GM18502 (cell line): ENCODE results near the gene CNTNAP2.

Experiments
- ATAC-seq: cut with Tn5 transposase; IDR thresholded peaks from one replicate; pipeline ENCODE4 v1.9.1; 2021; ENCODE audit warnings: mild to moderate bottlenecking; ENCODE audit not compliant: unreplicated experiment, poor library complexity

The CNTNAP2 gene

DNA sequence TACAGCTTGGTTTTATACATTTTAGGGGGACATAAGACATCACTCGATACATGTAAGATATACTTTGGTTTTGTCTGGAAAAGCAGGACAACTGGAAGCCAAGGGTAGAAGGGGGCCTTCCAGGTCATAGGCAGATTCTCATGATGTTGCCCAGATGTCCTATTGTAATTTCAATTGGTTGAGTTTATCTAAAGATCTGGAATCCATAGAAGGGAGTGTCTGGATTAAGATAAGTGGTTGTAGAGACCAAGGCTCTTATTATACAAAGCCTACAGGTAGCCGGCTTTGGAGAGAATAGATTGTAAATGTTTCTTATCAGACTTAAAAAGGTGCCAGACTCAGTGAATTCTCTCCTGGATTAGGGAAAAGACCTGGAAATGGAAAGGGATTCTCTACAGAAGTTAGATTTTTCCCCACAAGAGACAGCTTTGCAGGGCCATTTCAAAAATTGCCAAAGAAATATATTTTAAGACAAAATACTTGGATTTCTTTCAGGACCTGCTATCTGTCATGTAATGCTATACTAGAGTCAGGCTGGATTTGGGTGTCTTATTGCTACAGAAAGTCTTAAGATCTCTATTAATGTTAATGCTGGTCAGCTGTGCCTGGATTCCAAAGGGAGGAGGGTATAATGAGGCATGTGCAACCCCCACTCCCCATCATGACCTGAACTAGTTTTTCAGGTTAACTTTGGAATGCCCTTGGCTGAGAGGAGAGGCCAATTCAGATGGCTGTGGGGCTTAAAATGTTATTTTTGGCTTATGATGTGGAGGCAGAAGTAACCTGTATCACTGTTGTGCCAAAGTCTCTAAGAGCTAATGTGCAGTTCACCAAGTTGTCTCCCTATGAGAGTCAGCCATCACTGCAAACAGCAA, 1962.8 kb downstream of the CNTNAP2 start:
- ATAC-seq = no peak

- ATAC-seq = no peak
Measured at GRCh38 chr7:148083448-148083847, 1966.8 kb downstream of the CNTNAP2 start.

DNA sequence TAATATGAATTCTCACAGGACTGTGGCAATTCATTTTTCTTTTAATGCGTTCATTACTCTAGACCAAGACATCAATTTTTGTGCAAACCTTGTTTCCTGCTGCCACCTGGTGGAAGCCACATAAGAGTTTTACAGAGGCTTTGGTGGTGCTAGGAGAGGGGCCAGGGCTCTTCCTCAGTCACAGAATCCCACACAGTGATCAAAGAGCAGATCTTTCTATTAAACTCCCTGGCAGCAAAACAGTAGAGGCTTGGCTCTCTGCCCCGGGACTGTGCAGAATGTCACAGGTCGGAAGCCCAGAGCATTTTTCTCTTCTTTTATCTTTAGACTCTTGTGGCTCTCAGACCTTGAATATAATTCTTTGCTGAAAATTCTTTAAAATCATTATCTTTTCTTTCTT, 1967.5 kb downstream of the CNTNAP2 start:
- no peak for ATAC-seq

- ATAC-seq = no peak
Measured at GRCh38 chr7:148091882-148092281, 1975.3 kb downstream of the CNTNAP2 start.

DNA sequence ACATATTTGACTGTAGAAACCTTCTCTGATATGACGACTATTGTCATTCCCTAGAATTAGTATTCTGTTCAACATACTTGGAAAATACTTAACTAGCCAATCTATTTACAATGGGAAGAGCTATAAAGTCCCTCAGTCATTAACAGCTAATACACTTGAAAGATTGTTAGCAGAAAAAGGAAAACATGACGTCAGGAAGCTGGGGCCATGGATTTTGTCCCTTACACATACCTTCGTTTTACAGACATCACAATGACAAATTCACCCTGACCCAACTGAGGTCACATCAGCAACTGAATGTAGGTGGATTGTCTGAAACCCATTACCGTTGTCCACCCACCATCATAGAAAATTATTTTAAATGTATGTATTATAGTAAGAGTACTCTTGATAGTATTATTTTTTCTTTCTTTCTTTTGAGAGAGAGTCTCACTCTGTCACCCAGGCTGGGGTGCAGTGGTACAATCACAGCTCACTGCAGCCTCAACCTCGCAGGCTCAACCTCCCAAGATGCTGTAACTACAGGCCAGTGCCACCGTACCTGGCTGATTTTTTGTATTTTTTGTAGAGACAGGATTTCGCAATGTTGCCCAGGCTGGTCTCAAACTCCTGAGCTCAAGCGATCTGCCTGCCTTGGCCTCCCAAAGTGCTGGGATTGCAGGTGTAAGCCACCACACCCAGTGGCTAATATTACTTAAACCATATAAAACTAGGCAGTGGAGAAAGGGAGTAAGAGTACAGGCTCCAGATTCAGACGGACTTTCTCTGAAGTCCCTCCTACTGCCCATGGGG, 1977.0 kb downstream of the CNTNAP2 start:
- ATAC-seq = no peak

DNA sequence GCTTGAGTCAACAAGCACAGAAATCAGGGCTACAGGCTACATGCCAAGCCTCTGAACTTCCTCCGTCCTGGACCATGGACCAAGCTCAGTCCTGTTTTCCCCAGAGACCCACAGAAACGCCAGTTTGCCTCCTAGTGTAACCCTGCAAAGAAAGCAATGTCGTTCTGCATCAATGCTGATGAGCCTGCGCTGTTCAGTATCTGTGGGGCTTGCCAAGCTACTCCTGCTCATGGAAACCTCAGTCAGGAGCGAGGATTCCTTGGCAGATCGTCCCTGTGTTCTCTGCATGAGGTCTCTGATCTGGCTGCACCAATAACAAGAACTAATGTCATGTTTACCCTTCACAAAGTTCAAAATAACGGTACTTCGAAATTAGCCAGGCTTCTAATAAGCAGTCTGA, 1978.5 kb downstream of the CNTNAP2 start:
- ATAC-seq = no peak

DNA sequence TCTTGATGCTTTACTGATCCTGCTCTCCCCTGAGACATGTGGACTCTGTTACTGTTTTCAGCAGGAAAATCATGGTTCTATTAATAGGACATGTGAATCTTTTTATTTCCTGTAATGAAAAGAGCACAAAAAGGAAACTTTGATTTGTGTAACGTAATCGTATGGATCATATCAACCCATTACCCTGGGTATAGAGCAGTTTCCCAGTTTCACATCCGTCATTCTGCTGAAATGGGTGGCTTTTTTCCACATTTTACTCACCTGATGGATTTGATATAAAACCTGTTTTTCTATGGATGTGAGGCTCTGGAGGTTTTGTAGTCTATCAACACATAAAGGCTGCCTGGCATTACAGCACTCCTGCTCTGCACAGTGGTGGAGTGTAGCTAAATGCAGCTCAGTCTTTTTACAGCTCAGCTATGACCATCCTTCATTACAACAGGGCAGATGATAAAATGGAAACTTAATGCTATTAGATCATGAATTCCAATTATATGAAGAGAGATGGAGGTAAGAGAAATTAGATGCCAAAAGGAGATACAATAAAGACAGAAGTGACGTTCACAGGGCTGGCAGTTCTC, 1987.6 kb downstream of the CNTNAP2 start:
- ATAC-seq = no peak

- ATAC-seq = no peak
Measured at GRCh38 chr7:148104924-148105323, 1988.3 kb downstream of the CNTNAP2 start.

- no peak for ATAC-seq
Measured at GRCh38 chr7:148105853-148106252, 1989.3 kb downstream of the CNTNAP2 start.

- ATAC-seq = no peak
Measured at GRCh38 chr7:148107443-148108127, 1991.0 kb downstream of the CNTNAP2 start.

GRCh38 chr7:148108381-148108780, 1991.8 kb downstream of the CNTNAP2 start:
- no peak for ATAC-seq

- no peak for ATAC-seq
Measured at GRCh38 chr7:148110097-148110868, 1993.7 kb downstream of the CNTNAP2 start.

DNA sequence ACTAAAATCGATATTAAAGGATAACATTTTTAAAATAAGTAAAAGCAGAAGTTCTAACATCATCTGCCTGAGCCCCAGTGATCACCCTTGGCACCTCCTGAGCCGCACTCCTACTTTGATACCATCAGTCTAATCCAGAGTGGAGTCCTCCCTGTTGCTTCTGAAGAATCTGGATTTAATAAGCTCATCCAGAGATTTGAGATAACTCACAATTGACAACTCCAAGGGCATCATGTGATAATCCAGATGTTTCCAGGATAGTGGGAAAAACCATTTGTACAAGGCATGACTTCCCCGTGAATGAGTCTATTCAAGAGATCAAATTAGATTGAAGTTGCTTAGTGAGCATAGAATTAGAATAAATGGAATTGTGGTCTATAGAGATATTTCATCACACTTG, 1998.2 kb downstream of the CNTNAP2 start:
- no peak for ATAC-seq

- no peak for ATAC-seq
Measured at GRCh38 chr7:148115308-148115707, 1998.7 kb downstream of the CNTNAP2 start.

GRCh38 chr7:148116195-148116594, 1999.6 kb downstream of the CNTNAP2 start:
- ATAC-seq = no peak

DNA sequence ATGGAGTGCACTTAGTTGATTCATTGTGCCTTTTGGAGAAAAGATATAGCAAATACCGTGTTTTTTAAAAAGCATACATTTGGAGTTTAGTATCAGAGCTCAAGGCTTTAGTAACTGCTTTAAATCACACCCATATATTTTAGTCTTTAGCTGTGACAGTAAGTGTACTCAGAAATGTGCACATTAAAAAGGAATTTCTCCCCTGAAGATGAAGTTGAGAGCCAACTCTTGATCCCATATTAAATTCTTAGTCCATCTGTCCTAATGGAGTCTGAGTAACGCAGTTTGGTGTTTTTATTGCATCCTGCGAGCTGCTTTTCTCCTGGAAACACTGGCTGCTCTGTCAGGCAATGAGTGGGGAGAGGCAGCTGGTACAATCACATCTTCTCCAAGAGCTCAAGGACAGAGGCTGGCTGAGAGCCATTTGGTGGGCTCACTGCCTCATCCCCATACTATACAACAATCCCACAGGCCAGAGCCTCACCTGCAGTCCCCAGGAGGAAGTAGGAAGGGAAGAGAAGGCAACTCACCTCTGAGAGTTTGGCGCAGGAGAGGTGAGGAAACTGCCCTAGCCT, 2000.3 kb downstream of the CNTNAP2 start:
- ATAC-seq = no peak

DNA sequence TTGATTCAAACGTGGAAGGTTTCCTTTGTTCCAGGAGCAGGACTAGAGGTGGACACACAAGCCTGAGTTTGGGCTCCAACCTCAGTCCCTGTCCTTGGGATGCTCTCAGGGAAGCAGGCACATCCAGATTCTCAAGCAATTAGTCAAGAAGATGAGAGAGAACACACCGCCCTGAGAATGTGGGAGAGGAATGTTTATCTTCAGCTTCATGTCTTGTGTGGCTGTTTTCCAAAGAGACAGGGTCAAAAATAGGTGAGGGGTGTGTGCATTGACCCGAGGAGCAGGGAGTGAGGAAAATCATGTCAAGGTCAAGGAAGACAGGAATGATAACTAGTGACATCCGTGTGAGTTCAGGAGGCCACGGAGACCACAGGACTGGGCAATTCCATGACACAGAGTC, 2001.8 kb downstream of the CNTNAP2 start:
- ATAC-seq = no peak

- ATAC-seq = no peak
Measured at GRCh38 chr7:148121401-148121800, 2004.8 kb downstream of the CNTNAP2 start.

GRCh38 chr7:148121847-148122246, 2005.2 kb downstream of the CNTNAP2 start:
- ATAC-seq = no peak
